PC-9 (cell line): ENCODE results near the gene AMDHD2.
"Not testable (repeated sequence)": the region's sequence is repeated elsewhere in the genome, so short reads cannot be mapped to it uniquely, and the experiment has no call there.

Source experiments
- CTCF ChIP-seq: fragments of 200-600 bp; sonication (generic); conservative IDR thresholded peaks from 2 replicates; pipeline ENCODE4 v1.6.1; 2017; ENCODE audit warnings: mixed run types, antibody characterized with exemption, mild to moderate bottlenecking, moderate library complexity
- EZH2 ChIP-seq: fragments of 200-600 bp; sonication (generic); IDR thresholded peaks from 2 replicates; pipeline ENCODE4 v1.8.0; 2017; ENCODE audit warnings: antibody characterized with exemption, low read depth

GRCh38 chr16:2577044-2577443 is 56.9 kb downstream of the AMDHD2 start:
- TF ChIP-seq CTCF, EZH2: not testable (repeated sequence)
